ENCODE results near the gene PSMB4.

GRCh38 chr1:151402764-151403163, 3.4 kb downstream of the PSMB4 start:
- TF ChIP-seq EZH2 (IDR thresholded peaks at IDR 0.05; ENCODE audit: low read depth), result no peak
- TF ChIP-seq CTCF (conservative IDR thresholded peaks at IDR 0.05), result no peak
